Measurements from ENCODE around the gene CDS2.

GRCh38 chr20:5155404-5155803 is 28.6 kb downstream of the CDS2 start:
- TF ChIP-seq SP2 (tag by site-specific recombination; IDR thresholded peaks at IDR 0.05), result no peak
- no peak for TF ChIP-seq HOXD13 (CRISPR knock-in tag; IDR thresholded peaks at IDR 0.05; ENCODE audit: borderline replicate concordance)
- TF ChIP-seq ZBTB17 (tag by site-specific recombination; IDR thresholded peaks at IDR 0.05), result no peak
- no peak for TF ChIP-seq ZNF704 (tag by site-specific recombination; IDR thresholded peaks at IDR 0.05)
- TF ChIP-seq CTCF (tag by site-specific recombination; IDR thresholded peaks at IDR 0.05), result no peak
- TF ChIP-seq ZNF776 (tag by site-specific recombination; IDR thresholded peaks at IDR 0.05; ENCODE audit: borderline replicate concordance), result no peak
- TF ChIP-seq REST (tag by site-specific recombination; IDR thresholded peaks at IDR 0.05), result no peak
- TF ChIP-seq GLIS1 (tag by site-specific recombination; IDR thresholded peaks at IDR 0.05), result no peak
- TF ChIP-seq KLF1 (tag by site-specific recombination; IDR thresholded peaks at IDR 0.05), result no peak
- no peak for TF ChIP-seq PBX3 (CRISPR knock-in tag; IDR thresholded peaks at IDR 0.05)
- TF ChIP-seq ZNF501 (tag by site-specific recombination; IDR thresholded peaks at IDR 0.05), result no peak
- TF ChIP-seq ZNF138 (tag by site-specific recombination; IDR thresholded peaks at IDR 0.05; ENCODE audit: borderline replicate concordance), result no peak

Data from HEK293 (cell line).